ENCODE measurements around the gene ELP4.

Gene ELP4

DNA sequence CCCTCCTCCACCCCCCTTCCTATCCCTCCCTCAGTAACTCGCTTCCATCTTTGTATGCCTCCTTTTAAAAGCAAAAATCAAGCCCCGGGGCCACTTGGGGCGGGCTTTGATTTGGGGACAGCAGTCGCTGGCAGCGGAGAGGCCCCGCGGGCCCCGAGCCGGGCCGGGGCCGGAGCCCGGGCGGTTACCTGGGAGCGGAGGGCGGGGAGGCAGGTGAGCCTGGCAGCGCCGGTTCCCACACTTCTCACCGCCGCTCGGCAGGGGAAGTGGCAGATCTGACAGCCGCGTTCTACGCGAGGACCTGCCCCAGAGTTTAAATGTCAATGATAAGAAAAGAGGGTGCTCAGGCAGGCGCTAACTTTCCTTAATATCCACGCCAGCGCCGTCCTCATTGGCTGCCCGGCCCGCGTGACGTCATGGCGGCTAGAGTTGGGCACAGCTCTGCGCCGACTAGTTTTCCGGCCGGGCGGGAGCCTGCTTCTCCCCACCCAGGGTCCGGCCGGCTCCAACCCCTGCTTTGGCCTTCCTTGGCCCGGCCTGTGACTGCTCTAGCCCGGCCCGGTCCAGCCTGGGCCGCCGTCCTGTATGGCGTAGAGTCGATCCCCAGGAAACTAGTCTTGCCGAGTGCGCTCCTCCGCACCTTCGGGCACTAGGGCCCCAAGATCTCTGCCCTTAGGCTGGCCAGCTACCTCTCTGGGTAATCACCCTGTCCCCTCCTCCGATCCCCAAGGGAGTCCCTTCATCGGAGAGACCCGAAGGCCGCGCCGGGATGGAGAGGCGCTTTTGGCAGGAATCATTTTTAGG is 308.3 kb downstream of the ELP4 start:
- Histone ChIP-seq H3K36me3 (ENCODE audit: insufficient read depth, low read length) (no peaks in the 10 kb centered on the region), H3K4me3 (ENCODE audit: low read length, poor library complexity, severe bottlenecking) (no peak overlapping the region), H3K4me1 (ENCODE audit: insufficient read depth, low read length, poor library complexity, severe bottlenecking) (no peaks in the 10 kb centered on the region), H2AFZ (ENCODE audit: low read length) (no peak overlapping the region), H3K27me3 (ENCODE audit: insufficient read depth, low read length, poor library complexity, severe bottlenecking) (no peaks in the 10 kb centered on the region), H3K9me2 (replicated peaks; ENCODE audit: low read depth, low read length) (no peaks in the 10 kb centered on the region), H3K79me2 (ENCODE audit: insufficient read depth, low read length) (no peaks in the 10 kb centered on the region), H3K4me2 (ENCODE audit: low read depth, low read length, poor library complexity, severe bottlenecking) (no peak overlapping the region), H3K9ac (ENCODE audit: low read depth, low read length, poor library complexity, severe bottlenecking) (no peak overlapping the region), H4K20me1 (ENCODE audit: insufficient read depth, low read length, poor library complexity, severe bottlenecking) (no peaks in the 10 kb centered on the region), H3F3A (ENCODE audit: low read depth) (no peaks in the 10 kb centered on the region), H3K9me3 (ENCODE audit: insufficient read depth, low read depth, low read length) (no peaks in the 10 kb centered on the region)
- no peak for TF ChIP-seq EZH2phosphoT487 (IDR thresholded peaks at IDR 0.05; ENCODE audit: borderline replicate concordance)
- TF ChIP-seq, protein P1, sequence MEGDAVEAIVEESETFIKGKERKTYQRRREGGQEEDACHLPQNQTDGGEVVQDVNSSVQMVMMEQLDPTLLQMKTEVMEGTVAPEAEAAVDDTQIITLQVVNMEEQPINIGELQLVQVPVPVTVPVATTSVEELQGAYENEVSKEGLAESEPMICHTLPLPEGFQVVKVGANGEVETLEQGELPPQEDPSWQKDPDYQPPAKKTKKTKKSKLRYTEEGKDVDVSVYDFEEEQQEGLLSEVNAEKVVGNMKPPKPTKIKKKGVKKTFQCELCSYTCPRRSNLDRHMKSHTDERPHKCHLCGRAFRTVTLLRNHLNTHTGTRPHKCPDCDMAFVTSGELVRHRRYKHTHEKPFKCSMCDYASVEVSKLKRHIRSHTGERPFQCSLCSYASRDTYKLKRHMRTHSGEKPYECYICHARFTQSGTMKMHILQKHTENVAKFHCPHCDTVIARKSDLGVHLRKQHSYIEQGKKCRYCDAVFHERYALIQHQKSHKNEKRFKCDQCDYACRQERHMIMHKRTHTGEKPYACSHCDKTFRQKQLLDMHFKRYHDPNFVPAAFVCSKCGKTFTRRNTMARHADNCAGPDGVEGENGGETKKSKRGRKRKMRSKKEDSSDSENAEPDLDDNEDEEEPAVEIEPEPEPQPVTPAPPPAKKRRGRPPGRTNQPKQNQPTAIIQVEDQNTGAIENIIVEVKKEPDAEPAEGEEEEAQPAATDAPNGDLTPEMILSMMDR (conservative IDR thresholded peaks at IDR 0.05; ENCODE audit: low read length): no peak

DNA sequence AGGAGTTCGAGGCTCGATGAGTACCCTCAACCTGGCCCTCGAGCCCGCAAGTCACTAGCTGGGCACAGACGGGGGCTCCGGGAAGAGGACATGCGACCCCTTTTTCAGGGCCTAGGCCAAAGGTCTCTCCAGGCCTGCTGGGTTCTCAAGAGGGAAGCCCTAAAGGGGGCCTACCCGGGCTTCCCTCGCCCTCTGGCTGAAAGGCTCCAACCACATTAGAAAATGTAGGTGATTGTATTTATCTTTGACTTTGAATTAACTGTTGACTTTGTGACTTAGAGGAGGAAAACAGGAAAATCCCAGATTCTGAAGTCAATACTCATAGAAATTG is 308.8 kb downstream of the ELP4 start:
- H3K9me3 ChIP-seq (ENCODE audit: insufficient read depth, low read depth, low read length): no peaks in the 10 kb centered on the region
- TF ChIP-seq, protein P1 (conservative IDR thresholded peaks at IDR 0.05; ENCODE audit: low read length): no peak
- TF ChIP-seq EZH2phosphoT487 (IDR thresholded peaks at IDR 0.05; ENCODE audit: borderline replicate concordance): no peak
- no peaks in the 10 kb centered on the region for H3K27me3 ChIP-seq (ENCODE audit: insufficient read depth, low read length, poor library complexity, severe bottlenecking)
- no peaks in the 10 kb centered on the region for H4K20me1 ChIP-seq (ENCODE audit: insufficient read depth, low read length, poor library complexity, severe bottlenecking)
- no peak overlapping the region for H3K4me3 ChIP-seq (ENCODE audit: low read length, poor library complexity, severe bottlenecking)
- no peaks in the 10 kb centered on the region for H3K9me2 ChIP-seq (replicated peaks; ENCODE audit: low read depth, low read length)
- H3K79me2 ChIP-seq (ENCODE audit: insufficient read depth, low read length): no peaks in the 10 kb centered on the region
- H3F3A ChIP-seq (ENCODE audit: low read depth): no peaks in the 10 kb centered on the region
- H3K9ac ChIP-seq (ENCODE audit: low read depth, low read length, poor library complexity, severe bottlenecking): no peak overlapping the region
- H3K4me2 ChIP-seq (ENCODE audit: low read depth, low read length, poor library complexity, severe bottlenecking): no peak overlapping the region
- no peak overlapping the region for H2AFZ ChIP-seq (ENCODE audit: low read length)
- H3K36me3 ChIP-seq (ENCODE audit: insufficient read depth, low read length): no peaks in the 10 kb centered on the region
- H3K4me1 ChIP-seq (ENCODE audit: insufficient read depth, low read length, poor library complexity, severe bottlenecking): no peaks in the 10 kb centered on the region

GRCh38 chr11:31818874-31819331 is 309.3 kb downstream of the ELP4 start:
- Histone ChIP-seq H3K9me3 (ENCODE audit: insufficient read depth, low read depth, low read length) (no peaks in the 10 kb centered on the region), H3K4me3 (ENCODE audit: low read length, poor library complexity, severe bottlenecking) (no peak overlapping the region), H3F3A (ENCODE audit: low read depth) (no peaks in the 10 kb centered on the region), H3K36me3 (ENCODE audit: insufficient read depth, low read length) (no peaks in the 10 kb centered on the region), H3K9ac (ENCODE audit: low read depth, low read length, poor library complexity, severe bottlenecking) (no peak overlapping the region), H3K4me1 (ENCODE audit: insufficient read depth, low read length, poor library complexity, severe bottlenecking) (no peaks in the 10 kb centered on the region), H2AFZ (ENCODE audit: low read length) (no peak overlapping the region), H3K9me2 (replicated peaks; ENCODE audit: low read depth, low read length) (no peaks in the 10 kb centered on the region), H4K20me1 (ENCODE audit: insufficient read depth, low read length, poor library complexity, severe bottlenecking) (no peaks in the 10 kb centered on the region), H3K4me2 (ENCODE audit: low read depth, low read length, poor library complexity, severe bottlenecking) (no peak overlapping the region), H3K27me3 (ENCODE audit: insufficient read depth, low read length, poor library complexity, severe bottlenecking) (no peaks in the 10 kb centered on the region), H3K79me2 (ENCODE audit: insufficient read depth, low read length) (no peaks in the 10 kb centered on the region)
- TF ChIP-seq, protein P1 (conservative IDR thresholded peaks at IDR 0.05; ENCODE audit: low read length): no peak
- no peak for TF ChIP-seq EZH2phosphoT487 (IDR thresholded peaks at IDR 0.05; ENCODE audit: borderline replicate concordance)
